GM12865 (cell line): ENCODE measurements around the gene PDE8A.

Experiments
- DNase-seq: peaks from one replicate; pipeline ENCODE4 v3.0.0; 2010; ENCODE audit warnings: low read depth
- H3K4me3 ChIP-seq: 2 replicates; pipeline ENCODE4 v1.5.1; 2011; ENCODE audit warnings: mild to moderate bottlenecking, low read depth, low read length, control low read depth
- TF ChIP-seq, protein P1 (sequence below): IDR thresholded peaks from 2 replicates; pipeline ENCODE4 v1.5.1; 2011; ENCODE audit warnings: low read length, control low read depth, low read depth, inconsistent platforms; ENCODE audit not compliant: insufficient read depth; ENCODE audit errors: missing control alignments

The PDE8A gene

DNA sequence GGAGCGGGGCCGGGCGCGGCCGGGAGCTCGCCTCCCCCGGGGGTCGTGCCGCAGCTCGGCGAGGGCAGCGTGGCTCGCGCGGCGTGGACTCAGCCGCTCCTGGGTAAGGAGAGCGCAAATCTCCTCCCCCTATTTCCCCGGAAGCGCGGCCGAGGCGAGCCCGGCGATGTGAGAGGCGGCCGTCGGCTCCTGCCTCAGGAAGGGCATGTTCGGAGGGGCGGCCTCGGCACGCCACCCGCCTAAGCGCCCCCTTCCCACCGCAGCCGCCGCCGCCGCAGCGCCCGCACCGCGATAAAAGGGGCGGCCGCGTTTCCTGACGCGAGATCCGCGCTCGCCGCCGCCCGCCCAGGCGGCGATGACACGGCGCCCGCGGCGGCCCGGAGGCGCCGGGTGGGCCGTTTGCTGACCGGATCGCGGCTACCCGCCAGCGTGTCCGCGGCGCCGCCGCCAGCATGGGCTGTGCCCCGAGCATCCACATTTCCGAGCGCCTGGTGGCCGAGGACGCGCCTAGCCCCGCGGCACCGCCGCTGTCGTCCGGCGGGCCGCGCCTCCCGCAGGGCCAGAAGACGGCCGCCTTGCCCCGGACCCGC is at the start of gene PDE8A:
Gene PDE8A (plus strand): TSS at position 146 of the 590 bp plus-strand sequence. CDS start 307 bp downstream, at position 453.
- H3K4me3 ChIP-seq: peak within 1 kb of the TSS; percentile 76
- peak; percentile 77 for DNase-seq
- TF ChIP-seq, protein P1, sequence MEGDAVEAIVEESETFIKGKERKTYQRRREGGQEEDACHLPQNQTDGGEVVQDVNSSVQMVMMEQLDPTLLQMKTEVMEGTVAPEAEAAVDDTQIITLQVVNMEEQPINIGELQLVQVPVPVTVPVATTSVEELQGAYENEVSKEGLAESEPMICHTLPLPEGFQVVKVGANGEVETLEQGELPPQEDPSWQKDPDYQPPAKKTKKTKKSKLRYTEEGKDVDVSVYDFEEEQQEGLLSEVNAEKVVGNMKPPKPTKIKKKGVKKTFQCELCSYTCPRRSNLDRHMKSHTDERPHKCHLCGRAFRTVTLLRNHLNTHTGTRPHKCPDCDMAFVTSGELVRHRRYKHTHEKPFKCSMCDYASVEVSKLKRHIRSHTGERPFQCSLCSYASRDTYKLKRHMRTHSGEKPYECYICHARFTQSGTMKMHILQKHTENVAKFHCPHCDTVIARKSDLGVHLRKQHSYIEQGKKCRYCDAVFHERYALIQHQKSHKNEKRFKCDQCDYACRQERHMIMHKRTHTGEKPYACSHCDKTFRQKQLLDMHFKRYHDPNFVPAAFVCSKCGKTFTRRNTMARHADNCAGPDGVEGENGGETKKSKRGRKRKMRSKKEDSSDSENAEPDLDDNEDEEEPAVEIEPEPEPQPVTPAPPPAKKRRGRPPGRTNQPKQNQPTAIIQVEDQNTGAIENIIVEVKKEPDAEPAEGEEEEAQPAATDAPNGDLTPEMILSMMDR: no peak

- DNase-seq: no peak
- H3K4me3 ChIP-seq: no peak overlapping the region
- TF ChIP-seq, protein P1: no peak
These were observed 46.5 kb upstream of the PDE8A start for GRCh38 chr15:84934942-84935729.

DNA sequence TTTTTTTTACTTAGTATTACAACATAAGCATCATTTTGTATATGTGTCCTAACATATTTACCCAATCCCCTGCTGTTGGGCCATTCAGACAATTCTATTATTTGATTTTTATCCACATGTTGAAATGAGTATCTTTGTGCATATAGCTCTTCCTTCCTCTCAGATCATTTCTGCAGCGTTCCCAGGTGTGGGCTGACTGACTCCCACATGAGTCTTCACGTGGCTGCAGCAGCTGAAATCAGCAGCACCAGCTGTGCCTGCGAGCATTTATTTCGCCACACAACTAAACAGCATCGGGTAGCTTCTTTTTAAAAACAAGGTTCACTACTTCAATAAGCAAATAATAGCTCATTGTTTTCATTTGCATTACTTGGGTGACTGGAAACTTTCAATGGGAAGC is 44.5 kb upstream of the PDE8A start:
- H3K4me3 ChIP-seq: no peak overlapping the region
- TF ChIP-seq, protein P1: no peak
- DNase-seq: no peak

- TF ChIP-seq, protein P1: no peak
- no peak for DNase-seq
These were observed 42.9 kb upstream of the PDE8A start for GRCh38 chr15:84938726-84939125.

DNA sequence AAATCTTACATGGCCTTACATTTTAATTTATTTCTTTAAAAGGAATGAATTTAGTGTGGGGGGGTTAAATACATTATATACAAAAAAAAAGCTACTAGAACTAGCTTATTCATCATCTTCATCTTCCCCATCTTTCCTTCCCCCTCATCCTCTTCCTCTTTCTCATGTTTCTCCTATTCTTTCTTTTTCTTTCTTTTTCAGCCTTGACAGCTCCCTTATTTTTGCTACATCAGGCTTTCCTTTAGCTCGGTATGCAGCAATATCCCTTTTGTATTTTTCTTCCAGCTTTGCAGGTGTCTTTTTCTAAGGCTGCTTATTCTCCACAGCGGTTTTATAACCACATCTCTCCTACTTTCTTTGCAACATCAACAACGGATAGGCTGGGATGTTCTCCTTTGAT is 41.3 kb upstream of the PDE8A start:
- TF ChIP-seq, protein P1: no peak
- DNase-seq: no peak
- no peak overlapping the region for H3K4me3 ChIP-seq

More at GRCh38 chr15:84938726-84939125, 42.9 kb upstream of the PDE8A start:
- no peak overlapping the region for H3K4me3 ChIP-seq

GRCh38 chr15:84942456-84942855 is 39.2 kb upstream of the PDE8A start:
- DNase-seq: no peak
- TF ChIP-seq, protein P1: no peak
- no peak overlapping the region for H3K4me3 ChIP-seq

GRCh38 chr15:84944311-84944710 is 37.3 kb upstream of the PDE8A start:
- H3K4me3 ChIP-seq: no peak overlapping the region
- TF ChIP-seq, protein P1: no peak
- DNase-seq: no peak
